NT2/D1 (cell line): ENCODE data around the gene C10orf67.
"Not testable (repeated sequence)": the region's sequence is repeated elsewhere in the genome, so short reads cannot be mapped to it uniquely, and the experiment has no call there.

Experiments used
- DNase-seq: peaks from one replicate; pipeline ENCODE4 v3.0.0-alpha.2; 2011; ENCODE audit warnings: low read depth, low spot score
- H3K27me3 ChIP-seq: 2 replicates; pipeline ENCODE4 v1.6.0; 2011; ENCODE audit warnings: mild to moderate bottlenecking; ENCODE audit not compliant: insufficient read length, insufficient read depth
- H3K36me3 ChIP-seq: 2 replicates; pipeline ENCODE4 v1.6.1; 2011; ENCODE audit warnings: mild to moderate bottlenecking, low read length, mixed read lengths; ENCODE audit not compliant: insufficient read depth, insufficient read length
- H3K4me1 ChIP-seq: 2 replicates; pipeline ENCODE4 v1.5.1; 2011; ENCODE audit not compliant: insufficient read depth, insufficient read length
- H3K4me3 ChIP-seq: 2 replicates; pipeline ENCODE4 v1.5.1; 2011; ENCODE audit warnings: low read depth; ENCODE audit not compliant: insufficient read length
- H3K9ac ChIP-seq: 2 replicates; pipeline ENCODE4 v1.6.0; 2011; ENCODE audit warnings: low read depth; ENCODE audit not compliant: insufficient read length
- H3K9me3 ChIP-seq: 2 replicates; pipeline ENCODE4 v1.5.1; 2011; ENCODE audit warnings: mild to moderate bottlenecking, low read length; ENCODE audit not compliant: insufficient read depth
- SUZ12 ChIP-seq: IDR thresholded peaks from 2 replicates; pipeline ENCODE4 v1.6.1; 2011; ENCODE audit not compliant: insufficient read length, insufficient read depth; ENCODE audit errors: extremely low read depth
- YY1 ChIP-seq: IDR thresholded peaks from 2 replicates; pipeline ENCODE4 v1.6.1; 2011; ENCODE audit not compliant: insufficient read length, insufficient read depth
- ZNF274 ChIP-seq: IDR thresholded peaks from 2 replicates; pipeline ENCODE4 v1.6.1; 2011; ENCODE audit warnings: mild to moderate bottlenecking, low read depth, low read length

C10orf67 gene

GRCh38 chr10:23344241-23344841 is at the start of gene C10orf67:
Gene C10orf67, minus strand, starts transcription at chr10:23344797. Its CDS starts 23 bp downstream, at chr10:23344774.
- peak; percentile 39 for DNase-seq
- peak within 1 kb of the TSS; percentile 66 for H3K4me3 ChIP-seq
- no peak for TF ChIP-seq SUZ12
- TF ChIP-seq YY1, result no peak
- no peak for TF ChIP-seq ZNF274

GRCh38 chr10:23391821-23392220 is 47.2 kb upstream of the C10orf67 start:
- Histone ChIP-seq H3K9me3 (no peaks in the 10 kb centered on the region), H3K4me1 (no peaks in the 10 kb centered on the region), H3K4me3 (no peak overlapping the region), H3K9ac (no peak overlapping the region), H3K27me3 (no peaks in the 10 kb centered on the region), H3K36me3 (no peaks in the 10 kb centered on the region)
- TF ChIP-seq ZNF274, result no peak
- no peak for DNase-seq

More at GRCh38 chr10:23344241-23344841, at the start of gene C10orf67:
- Histone ChIP-seq H3K36me3 (no peaks in the 10 kb centered on the region), H3K4me1 (no peaks in the 10 kb centered on the region), H3K9me3 (no peaks in the 10 kb centered on the region), H3K27me3 (peaks cover 36% of the 10 kb centered on the region), H3K9ac (peak within 1 kb of the TSS; percentile 79)

- no peak overlapping the region for H3K9ac ChIP-seq
- no peaks in the 10 kb centered on the region for H3K27me3 ChIP-seq
- no peak for TF ChIP-seq SUZ12
- no peak for TF ChIP-seq YY1
- no peak for TF ChIP-seq ZNF274
- no peaks in the 10 kb centered on the region for H3K36me3 ChIP-seq
- H3K4me3 ChIP-seq, result no peak overlapping the region
- DNase-seq, result no peak
- H3K4me1 ChIP-seq, result no peaks in the 10 kb centered on the region
- H3K9me3 ChIP-seq, result no peaks in the 10 kb centered on the region
Measured at GRCh38 chr10:23390809-23391208, 46.2 kb upstream of the C10orf67 start.

GRCh38 chr10:23390408-23390807 is 45.8 kb upstream of the C10orf67 start:
- H3K9ac ChIP-seq, H3K9me3 ChIP-seq, H3K4me1 ChIP-seq: not testable (repeated sequence)

GRCh38 chr10:23387516-23387915 is 42.9 kb upstream of the C10orf67 start:
- not testable (repeated sequence) for DNase-seq, H3K4me1 ChIP-seq, H3K27me3 ChIP-seq, H3K9ac ChIP-seq, H3K9me3 ChIP-seq, H3K36me3 ChIP-seq, H3K4me3 ChIP-seq

More at GRCh38 chr10:23390408-23390807, 45.8 kb upstream of the C10orf67 start:
- H3K36me3 ChIP-seq, H3K27me3 ChIP-seq, H3K4me3 ChIP-seq, DNase-seq: not testable (repeated sequence)

GRCh38 chr10:23386052-23386451 is 41.5 kb upstream of the C10orf67 start:
- Histone ChIP-seq H3K9me3 (no peaks in the 10 kb centered on the region), H3K4me1 (no peaks in the 10 kb centered on the region), H3K4me3 (no peak overlapping the region), H3K9ac (no peak overlapping the region), H3K27me3 (no peaks in the 10 kb centered on the region), H3K36me3 (no peaks in the 10 kb centered on the region)
- no peak for DNase-seq
- TF ChIP-seq YY1 (no peak), SUZ12 (no peak), ZNF274 (no peak)

- H3K36me3 ChIP-seq, result no peaks in the 10 kb centered on the region
- H3K4me3 ChIP-seq, result no peak overlapping the region
- TF ChIP-seq YY1 (no peak), SUZ12 (no peak), ZNF274 (no peak)
- H3K9me3 ChIP-seq, result no peaks in the 10 kb centered on the region
- no peak overlapping the region for H3K9ac ChIP-seq
- no peak for DNase-seq
- H3K4me1 ChIP-seq, result no peaks in the 10 kb centered on the region
- no peaks in the 10 kb centered on the region for H3K27me3 ChIP-seq
Measured at GRCh38 chr10:23384364-23384763, 39.8 kb upstream of the C10orf67 start.

GRCh38 chr10:23383637-23384036 is 39.0 kb upstream of the C10orf67 start:
- Histone ChIP-seq H3K27me3 (no peaks in the 10 kb centered on the region), H3K36me3 (no peaks in the 10 kb centered on the region), H3K4me1 (no peaks in the 10 kb centered on the region), H3K9ac (no peak overlapping the region), H3K9me3 (no peaks in the 10 kb centered on the region), H3K4me3 (no peak overlapping the region)
- TF ChIP-seq YY1 (no peak), SUZ12 (no peak), ZNF274 (no peak)
- no peak for DNase-seq
